NCI-H187 (cell line): ENCODE data around the gene ACY1.
"Not testable (repeated sequence)": the region's sequence is repeated elsewhere in the genome, so short reads cannot be mapped to it uniquely, and the experiment has no call there.

Source experiments
- DNase-seq, 2 experiments: peaks; one replicate each; lab custom pipeline; 2025; lab: John Stamatoyannopoulos, UW

ACY1 gene

DNA sequence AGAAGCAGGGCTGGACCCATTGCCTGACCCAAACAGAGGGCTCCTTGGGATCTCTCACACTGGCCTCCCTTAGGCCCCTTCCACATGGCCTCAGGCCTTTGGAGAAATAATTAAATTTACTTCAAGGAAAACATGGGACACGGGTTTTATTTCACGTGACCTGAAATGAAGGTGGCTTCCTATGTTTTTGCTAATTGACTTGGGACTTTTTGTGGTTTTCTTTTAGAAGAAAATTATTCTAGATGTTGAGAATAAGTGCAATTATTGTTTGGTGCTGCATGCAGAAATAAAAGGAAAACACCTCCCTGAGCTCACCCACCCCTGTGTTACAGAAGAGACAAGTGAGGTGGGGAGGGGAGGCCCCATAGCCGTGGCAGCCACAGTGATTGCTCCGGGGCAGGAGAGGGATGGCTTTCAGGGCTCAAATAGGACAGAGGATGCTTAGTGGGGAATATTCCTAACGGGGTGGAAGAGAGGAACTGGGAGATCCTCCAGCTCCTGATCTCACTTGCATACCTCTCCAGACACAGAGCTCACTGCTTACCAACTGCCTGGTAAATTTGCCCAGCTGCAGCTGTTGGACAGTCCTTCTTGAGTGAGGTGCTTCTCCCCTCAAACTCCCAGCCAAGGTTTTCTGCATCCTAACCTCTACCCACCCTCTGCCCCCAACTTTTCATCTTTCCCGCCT is 41.6 kb downstream of the ACY1 start:
- DNase-seq: no peak

DNA sequence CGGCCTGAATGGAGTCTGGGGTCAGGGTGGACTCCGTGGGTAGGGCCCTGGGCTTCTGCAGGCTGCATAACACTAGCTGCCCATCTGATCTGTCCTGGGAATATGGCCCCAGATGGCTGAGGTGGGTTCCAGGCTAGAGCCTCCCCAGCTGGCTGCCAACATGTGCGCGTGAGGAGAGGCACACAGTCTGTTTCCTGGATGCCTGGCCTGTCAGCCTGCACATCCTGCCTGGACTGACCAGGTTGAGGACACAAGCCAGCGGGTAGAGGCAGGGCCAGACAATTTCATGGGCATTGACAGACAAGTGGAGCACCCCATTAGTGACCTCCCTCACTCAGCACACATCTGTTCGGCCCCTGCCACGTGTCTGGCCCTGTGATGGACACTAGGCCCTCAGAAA is 42.1 kb downstream of the ACY1 start:
- no peak for DNase-seq

DNA sequence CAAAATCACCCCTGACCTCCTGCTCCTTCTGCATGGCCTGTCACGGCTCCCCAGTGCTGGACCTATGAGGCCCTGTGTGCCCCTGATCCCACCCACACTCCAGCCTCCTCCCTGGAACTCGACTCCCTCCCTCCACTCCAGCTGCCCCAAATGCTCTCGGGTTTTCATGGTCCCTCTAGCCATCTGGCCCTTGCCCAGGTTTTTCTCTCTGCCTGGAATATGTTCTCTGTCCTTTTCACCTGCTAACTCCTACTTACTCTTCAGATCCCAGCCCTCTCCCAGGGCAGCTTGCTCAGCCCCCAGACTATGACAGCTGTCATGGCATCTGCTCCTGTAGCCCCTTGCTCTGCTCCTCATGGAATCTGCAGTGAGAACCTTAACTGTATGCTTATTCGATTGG is 42.7 kb downstream of the ACY1 start:
- DNase-seq: no peak

DNA sequence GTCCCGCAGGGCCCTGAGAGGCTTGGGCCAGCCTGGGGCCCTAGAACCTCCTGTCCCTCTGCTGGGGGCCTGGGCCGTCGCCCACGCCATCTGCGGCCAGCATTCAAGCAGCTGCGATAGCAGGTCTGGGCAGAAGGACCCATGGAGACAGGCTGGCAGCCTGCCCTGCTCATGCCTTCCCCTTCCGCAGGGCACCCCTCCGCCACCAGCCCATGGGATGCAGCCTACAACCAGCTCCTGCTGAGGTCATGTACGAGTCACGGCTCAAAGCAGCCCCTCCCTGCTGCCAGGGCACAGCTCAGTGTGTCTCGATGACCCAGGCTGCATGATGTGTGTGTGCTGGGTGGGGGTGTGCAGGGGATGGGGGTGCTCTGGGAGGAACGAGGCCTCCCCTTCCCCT is 45.2 kb downstream of the ACY1 start:
- DNase-seq: no peak

DNA sequence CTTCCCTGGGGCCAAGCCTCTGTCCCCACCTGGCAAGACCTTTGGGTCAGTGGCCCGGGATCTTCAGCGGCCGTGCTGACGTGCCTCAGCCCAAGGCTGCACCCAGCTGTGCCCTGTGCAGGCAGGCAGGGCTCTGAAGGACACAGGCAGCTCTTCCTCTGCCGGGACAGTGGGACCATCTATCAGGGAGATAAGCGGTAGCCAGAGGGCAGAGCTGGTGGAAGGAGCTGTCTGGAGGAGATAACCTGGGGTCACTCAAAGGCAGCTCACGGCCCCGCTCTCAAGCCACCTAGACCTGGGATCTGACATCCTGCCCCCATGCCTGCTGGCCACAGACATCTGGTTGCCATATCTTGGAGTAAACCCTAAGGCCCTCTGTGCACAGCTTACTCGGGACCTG is 45.7 kb downstream of the ACY1 start:
- DNase-seq: no peak

DNA sequence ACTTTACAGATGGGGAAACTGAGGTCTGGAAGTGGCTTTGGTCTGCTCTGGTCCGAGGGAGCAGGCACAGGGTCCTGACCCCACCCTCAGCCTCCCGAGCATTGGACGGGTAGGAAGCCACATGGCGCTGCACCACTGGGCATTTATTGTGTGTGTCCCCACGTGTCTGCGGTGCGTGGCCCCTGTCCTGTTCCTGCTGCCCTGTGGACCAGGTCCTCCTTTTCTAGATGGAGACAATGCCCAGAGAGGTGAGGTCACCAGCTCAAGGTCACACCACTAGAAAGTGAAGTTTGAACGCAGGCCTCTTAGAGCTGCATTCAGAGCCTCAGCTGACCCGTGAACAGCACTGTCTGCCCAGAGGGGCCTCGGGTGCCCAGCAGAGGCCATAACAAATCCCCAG is 46.2 kb downstream of the ACY1 start:
- DNase-seq: no peak

DNA sequence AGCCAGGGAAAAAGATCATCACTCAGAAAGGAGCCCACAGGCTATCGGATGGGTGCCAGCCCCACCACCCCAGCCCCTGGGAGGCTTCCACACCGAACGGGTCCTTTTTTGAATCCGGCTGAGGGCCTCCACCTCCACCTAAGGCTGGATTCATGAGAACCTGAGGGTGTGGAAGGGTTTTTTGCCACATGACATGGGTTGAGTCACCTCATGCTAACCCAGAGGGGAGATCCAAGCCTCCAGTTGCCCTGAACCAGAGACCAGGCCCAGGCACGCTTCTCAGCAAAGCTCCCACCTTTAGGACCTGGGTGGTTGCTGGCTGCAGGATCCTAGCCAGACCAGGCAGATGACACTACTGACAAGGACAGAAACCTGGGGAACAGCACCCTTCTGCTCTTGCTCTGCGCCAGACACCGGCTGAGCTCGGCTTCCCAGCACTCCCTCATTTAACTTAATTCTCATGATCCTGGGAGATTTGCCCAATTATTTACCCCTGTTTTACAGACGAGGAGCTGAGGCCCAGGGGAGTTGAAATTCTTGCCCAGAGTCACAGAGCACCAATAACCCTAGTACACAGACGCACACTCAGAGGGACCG is 47.5 kb downstream of the ACY1 start:
- no peak for DNase-seq

DNA sequence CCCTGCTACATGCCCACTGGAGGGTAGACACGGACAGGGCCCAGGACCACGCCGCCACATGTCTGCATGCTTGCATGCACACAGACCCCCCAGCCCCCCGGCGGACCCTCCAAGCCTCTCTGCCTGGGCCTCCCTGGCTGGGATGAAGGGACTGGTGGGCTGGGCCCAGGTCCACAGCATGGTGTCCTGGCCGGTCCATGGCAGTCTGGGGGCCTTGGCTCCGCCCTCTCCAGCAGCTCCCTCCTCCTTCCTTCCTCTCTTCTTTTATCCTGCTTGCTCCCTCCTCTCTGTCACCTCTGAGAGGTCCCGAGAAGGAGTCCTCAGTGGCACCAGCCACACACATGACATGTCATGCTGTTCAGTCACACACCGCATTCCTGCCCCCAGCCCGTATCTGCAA is 48.6 kb downstream of the ACY1 start:
- no peak for DNase-seq

DNA sequence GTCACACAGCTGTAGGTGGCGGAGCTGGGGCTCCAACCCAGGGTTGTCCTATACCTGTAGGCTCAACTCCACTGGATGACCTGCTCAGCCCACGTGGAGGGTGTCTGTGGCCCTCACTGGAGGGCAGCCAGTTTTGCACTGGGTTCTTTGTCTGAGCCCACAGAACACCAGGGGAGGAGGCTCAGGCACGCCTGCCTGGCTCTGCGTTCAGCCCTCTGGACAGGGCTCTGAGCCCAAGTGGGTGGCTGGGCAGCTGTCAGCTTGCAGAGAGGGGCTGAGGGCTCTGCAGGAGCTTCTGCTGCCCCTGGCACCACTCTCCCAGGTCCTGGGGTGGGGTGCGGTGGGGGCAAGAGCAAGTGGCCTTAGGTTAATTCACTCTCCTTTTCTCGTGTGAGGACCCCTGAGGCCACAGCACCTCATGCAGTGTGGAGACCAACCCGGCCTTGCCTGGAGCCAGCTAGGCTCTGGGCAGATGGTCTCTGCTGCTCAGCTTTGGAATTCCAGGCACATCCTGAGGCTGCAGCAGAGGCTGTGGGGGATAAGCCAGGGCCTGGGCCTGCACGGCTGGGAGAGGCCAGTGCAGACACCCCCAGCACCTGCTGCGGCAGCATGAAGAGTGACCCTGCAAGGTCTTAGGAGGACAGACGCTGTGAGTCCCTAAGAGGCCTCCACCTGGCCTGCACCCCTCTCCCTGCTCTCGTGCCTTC is 49.5 kb downstream of the ACY1 start:
- DNase-seq: no peak

DNA sequence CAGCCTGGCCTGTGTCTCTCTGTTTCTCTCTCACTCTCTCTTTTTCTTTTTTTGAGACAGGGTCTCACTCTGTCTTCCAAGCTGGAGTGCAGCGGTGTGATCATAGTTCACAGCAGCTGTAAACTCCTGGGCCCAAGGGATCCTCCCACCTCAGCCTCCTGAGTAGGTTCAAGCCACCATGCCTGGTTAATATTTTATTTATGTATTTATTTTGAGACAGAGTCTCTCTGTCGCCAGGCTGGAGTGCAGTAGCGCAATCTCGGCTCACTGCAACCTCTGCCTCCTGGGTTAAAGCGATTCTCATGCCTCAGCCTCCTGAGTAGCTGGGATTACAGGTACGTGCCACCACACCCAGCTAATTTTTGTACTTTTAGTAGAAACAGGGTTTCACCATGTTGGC is 50.4 kb downstream of the ACY1 start:
- not testable (repeated sequence) for DNase-seq

DNA sequence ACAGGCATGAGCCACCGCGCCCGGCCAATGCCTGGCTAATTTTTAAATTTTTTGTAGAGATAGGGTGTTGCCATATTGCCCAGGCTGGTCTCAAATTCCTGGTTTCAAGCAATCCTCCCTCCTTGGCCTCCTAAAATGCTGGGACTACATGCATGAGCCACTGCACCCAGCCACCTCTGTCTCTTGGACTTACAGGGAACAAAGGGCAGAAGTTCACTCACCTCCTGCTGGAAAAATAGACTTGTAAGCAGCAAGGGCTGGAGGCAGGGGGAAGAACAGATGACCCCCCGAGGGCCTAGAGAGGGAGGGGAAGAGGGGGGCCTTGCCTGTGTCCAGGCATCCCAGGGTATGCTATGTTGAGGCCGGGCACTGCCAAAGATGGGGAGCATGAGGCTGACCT is 50.9 kb downstream of the ACY1 start:
- DNase-seq: no peak

DNA sequence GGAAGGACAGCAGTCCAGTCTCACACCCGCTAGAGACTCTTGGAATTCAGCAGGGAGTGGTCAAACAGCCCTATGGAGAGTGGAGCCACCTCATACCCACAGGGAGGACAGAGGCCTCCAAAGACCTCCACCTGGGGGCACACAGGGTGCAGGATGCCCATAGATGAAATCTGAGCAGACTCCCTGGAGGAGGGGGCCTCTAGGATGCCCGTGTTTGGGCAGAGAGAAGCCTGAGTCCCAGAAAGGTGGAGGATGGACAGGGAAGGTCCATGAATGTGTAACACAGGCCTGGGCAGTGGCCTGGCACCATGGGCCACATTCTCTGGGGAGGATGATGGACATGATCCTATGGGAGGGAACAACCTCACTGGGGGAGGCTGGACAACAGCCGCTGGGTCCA is 51.3 kb downstream of the ACY1 start:
- DNase-seq: no peak

DNA sequence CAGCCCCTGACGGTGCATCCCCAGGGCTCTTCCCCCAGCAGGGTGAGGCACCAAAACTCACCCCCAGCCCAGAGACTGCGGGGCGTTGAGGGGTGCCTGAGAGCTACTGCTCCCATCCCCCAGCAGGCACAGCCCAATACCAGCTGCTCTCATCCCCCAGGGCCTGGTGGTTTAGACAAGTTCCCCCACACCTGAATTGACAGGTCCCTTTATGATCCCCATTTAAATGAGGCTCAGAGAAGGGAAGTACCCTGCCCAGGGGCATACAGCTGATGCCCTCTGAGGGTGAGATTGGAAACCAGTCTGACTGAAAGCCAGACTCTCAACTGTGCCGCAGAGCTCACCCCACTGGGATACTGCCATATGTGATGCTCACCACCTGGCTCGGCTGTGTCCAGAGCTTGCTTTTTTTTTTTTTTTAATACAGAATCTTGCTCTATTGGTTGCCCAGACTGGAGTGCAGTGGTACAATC is 52.9 kb downstream of the ACY1 start:
- no peak for DNase-seq

DNA sequence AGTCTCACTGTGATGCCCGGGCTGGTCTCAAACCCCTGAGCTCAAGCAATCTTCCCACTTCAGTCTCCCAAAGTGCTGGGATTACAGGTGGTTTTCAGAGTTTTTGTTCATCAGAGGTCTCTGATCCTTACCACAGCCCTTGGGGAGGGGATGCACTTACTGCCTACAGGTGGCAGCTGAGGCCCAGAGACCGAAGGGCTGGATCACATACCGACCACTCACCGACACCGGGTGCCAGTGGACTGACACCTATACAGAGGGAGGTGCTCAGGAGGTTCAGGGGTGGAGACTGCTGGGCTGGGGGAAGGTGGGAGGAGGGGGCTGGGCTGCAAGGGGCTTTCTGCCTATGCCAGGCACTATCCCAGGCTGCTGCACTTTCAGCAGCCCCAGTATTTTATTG is 53.5 kb downstream of the ACY1 start:
- no peak for DNase-seq

DNA sequence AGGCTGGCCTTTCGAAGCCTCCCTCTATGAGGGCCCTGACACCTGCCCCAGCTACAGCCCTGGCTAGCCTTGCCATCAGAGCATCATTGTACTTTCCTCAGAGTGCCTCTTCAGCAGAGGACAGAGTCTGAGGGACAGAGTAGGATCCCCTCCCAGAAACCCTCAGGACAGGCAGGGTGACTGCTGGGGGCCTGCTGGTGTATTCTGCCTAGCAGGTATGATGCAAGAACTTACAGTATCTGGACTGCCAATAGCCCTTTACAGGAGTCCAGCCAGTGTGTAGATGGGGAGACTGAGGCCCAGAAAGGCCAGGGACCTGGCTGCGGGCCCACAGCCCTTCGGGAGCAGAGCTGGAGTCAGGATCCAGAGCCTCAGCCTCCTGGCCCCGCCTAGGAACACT is 54.0 kb downstream of the ACY1 start:
- DNase-seq: no peak

DNA sequence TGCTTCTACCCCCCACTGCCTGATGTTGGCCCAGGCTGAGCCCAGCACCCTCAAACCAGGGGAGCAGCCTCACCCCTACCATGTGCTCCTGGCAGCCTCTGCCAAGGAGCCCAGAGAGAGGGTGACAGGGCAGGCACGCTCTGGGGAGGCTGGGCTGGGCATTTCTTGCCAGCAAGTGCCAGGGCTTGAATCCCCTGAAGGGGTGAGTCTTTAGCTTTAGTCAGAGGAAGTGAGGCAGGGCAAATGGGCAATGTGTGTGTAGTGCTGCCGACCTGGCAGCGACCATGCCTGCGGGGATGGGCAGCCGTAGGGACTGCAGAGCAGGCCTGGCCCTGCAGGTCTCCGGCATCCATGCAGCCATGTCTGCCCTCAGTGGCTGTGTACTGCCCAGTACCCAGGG is 54.9 kb downstream of the ACY1 start:
- DNase-seq: no peak
